GM21737 (cell line): ENCODE results near the gene CBR3.
"Not testable (repeated sequence)": the region's sequence is repeated elsewhere in the genome, so short reads cannot be mapped to it uniquely, and the experiment has no call there.

Source experiments
- ATAC-seq: cut with Tn5 transposase; IDR thresholded peaks from one replicate; pipeline ENCODE4 v1.9.1; 2021; ENCODE audit warnings: mild to moderate bottlenecking, moderate library complexity; ENCODE audit not compliant: unreplicated experiment

Gene CBR3

GRCh38 chr21:36117286-36117741 lies 17.6 kb upstream of the CBR3 start:
- ATAC-seq: no peak

GRCh38 chr21:36120304-36120888 lies 14.5 kb upstream of the CBR3 start:
- ATAC-seq: no peak

GRCh38 chr21:36122977-36123376 lies 11.9 kb upstream of the CBR3 start:
- ATAC-seq: no peak

- ATAC-seq: no peak
These were observed 10.5 kb upstream of the CBR3 start for GRCh38 chr21:36124395-36124794.

- no peak for ATAC-seq
These were observed 9.2 kb upstream of the CBR3 start for GRCh38 chr21:36125512-36126207.

- no peak for ATAC-seq
These were observed 8.7 kb upstream of the CBR3 start for GRCh38 chr21:36126208-36126565.

- ATAC-seq: no peak
These were observed 8.2 kb upstream of the CBR3 start for GRCh38 chr21:36126621-36127110.

- no peak for ATAC-seq
These were observed 7.5 kb upstream of the CBR3 start for GRCh38 chr21:36127250-36127904.

GRCh38 chr21:36127977-36128376 lies 6.9 kb upstream of the CBR3 start:
- no peak for ATAC-seq

- no peak for ATAC-seq
These were observed 5.7 kb upstream of the CBR3 start for GRCh38 chr21:36129219-36129618.

GRCh38 chr21:36130414-36130762 lies 4.5 kb upstream of the CBR3 start:
- ATAC-seq: not testable (repeated sequence)

- not testable (repeated sequence) for ATAC-seq
These were observed 4.0 kb upstream of the CBR3 start for GRCh38 chr21:36130839-36131238.

- no peak for ATAC-seq
These were observed 2.2 kb upstream of the CBR3 start for GRCh38 chr21:36132696-36133095.

GRCh38 chr21:36135391-36136102 lies 668 bp downstream of the CBR3 start:
- ATAC-seq: no peak

- not testable (repeated sequence) for ATAC-seq
These were observed 4.9 kb downstream of the CBR3 start for GRCh38 chr21:36139791-36140190.

GRCh38 chr21:36141513-36141925 lies 6.6 kb downstream of the CBR3 start:
- peak; percentile 95 for ATAC-seq

GRCh38 chr21:36144233-36144632 lies 9.4 kb downstream of the CBR3 start:
- not testable (repeated sequence) for ATAC-seq

- no peak for ATAC-seq
These were observed 10.4 kb downstream of the CBR3 start for GRCh38 chr21:36145259-36145658.

- no peak for ATAC-seq
These were observed 13.0 kb downstream of the CBR3 start for GRCh38 chr21:36147911-36148310.

- no peak for ATAC-seq
These were observed 14.0 kb downstream of the CBR3 start for GRCh38 chr21:36148886-36149285.
